Measurements from ENCODE around the gene STK33. TPM values are rescaled to one million over a fixed set of nuclear protein-coding genes. Genes with fewer than 3 reads are reported as not detected.

STK33 gene
- total RNA-seq, 2 donors from 2014 or later, result 7.3 to 14.8 TPM

DNA sequence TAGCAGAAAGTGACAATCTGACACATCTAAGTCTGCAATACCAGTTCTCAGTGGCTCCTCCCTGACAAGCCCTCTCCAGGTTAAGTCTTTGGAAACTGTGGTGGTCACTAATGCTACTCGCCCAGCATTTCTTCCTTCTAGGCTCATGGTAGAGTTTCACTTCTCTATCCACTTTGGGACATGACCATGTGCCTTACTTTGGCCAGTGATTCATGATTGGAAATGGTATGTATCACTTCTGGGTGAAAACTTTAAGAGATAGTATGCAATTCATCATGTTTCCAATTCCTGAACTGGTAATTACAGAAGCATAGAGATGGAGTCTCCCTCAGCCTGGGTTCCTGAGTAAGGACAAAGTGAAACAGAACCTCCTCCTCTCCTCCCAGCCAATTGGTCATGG is 178.8 kb downstream of the STK33 start:
- ATAC-seq (no peak), DNase-seq (no peak)
- WGBS, 2 donors, result 65 to 100% methylated on average over 1 of the region's 1 CpG
- intact Hi-C loops (cut with DNase I), result no loop called here
- Histone ChIP-seq H3K36me3 (replicated peaks in 1 of 2; ENCODE audit: insufficient read depth in 1 of 2, low read depth in 2 of 2) (no peaks in the 10 kb centered on the region), H3K4me3 (no peak overlapping the region), H3K9me3 (no peaks in the 10 kb centered on the region), H3K27ac (no peak overlapping the region), H3K4me1 (no peaks in the 10 kb centered on the region), H3K27me3 (no peaks in the 10 kb centered on the region)
- no peak for TF ChIP-seq POLR2A (IDR thresholded peaks at IDR 0.05)
- TF ChIP-seq, protein P1, sequence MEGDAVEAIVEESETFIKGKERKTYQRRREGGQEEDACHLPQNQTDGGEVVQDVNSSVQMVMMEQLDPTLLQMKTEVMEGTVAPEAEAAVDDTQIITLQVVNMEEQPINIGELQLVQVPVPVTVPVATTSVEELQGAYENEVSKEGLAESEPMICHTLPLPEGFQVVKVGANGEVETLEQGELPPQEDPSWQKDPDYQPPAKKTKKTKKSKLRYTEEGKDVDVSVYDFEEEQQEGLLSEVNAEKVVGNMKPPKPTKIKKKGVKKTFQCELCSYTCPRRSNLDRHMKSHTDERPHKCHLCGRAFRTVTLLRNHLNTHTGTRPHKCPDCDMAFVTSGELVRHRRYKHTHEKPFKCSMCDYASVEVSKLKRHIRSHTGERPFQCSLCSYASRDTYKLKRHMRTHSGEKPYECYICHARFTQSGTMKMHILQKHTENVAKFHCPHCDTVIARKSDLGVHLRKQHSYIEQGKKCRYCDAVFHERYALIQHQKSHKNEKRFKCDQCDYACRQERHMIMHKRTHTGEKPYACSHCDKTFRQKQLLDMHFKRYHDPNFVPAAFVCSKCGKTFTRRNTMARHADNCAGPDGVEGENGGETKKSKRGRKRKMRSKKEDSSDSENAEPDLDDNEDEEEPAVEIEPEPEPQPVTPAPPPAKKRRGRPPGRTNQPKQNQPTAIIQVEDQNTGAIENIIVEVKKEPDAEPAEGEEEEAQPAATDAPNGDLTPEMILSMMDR (IDR thresholded peaks at IDR 0.05), result no peak

DNA sequence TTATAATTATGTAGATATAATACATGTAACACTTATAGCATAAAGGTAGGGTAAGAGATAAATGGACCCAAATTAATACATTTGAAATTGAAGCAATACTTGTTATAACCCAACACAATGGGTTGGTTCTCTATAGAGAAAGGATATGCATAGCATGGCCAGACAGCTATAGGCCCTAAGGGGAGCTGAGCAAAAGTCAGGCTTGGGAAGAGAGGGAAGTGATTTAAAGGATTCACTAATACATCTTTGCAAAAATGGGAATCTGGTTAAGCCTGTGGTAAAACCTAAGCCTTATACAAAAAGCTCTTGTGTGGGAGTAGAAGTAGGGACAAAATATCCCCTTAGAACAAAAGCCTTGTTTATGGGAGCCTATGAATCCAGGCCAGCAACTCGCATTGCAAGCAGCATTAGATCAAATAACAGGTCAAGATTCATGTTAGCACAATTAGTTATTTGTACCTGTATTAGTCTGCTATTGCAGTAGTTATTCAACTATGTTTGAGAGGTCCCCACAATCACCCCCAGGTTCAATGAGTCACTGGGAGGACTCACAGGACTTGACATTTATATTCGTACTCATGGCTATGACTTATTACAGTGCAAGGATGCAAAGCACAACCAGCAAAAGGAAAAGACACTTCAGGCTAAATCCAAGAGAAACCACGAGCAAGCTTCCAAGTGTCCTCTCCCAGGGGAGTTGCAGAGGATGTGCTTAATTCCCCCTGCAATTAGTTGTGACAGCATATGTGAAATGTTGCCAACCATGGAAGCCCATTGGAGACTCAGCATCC is 185.7 kb downstream of the STK33 start:
- intact Hi-C loops (cut with DNase I), result no loop called here
- 69 to 70% methylated on average over 3 of the region's 3 CpGs for WGBS, 2 donors
- no peak for TF ChIP-seq POLR2A (IDR thresholded peaks at IDR 0.05)
- TF ChIP-seq, protein P1 (IDR thresholded peaks at IDR 0.05), result no peak
- DNase-seq (no peak), ATAC-seq (no peak)
- H3K9me3 ChIP-seq, result no peaks in the 10 kb centered on the region
- H3K4me1 ChIP-seq, result no peaks in the 10 kb centered on the region
- H3K4me3 ChIP-seq, result no peak overlapping the region
- H3K36me3 ChIP-seq (replicated peaks in 1 of 2; ENCODE audit: insufficient read depth in 1 of 2, low read depth in 2 of 2), result no peaks in the 10 kb centered on the region
- H3K27me3 ChIP-seq, result no peaks in the 10 kb centered on the region
- H3K27ac ChIP-seq, result no peak overlapping the region

DNA sequence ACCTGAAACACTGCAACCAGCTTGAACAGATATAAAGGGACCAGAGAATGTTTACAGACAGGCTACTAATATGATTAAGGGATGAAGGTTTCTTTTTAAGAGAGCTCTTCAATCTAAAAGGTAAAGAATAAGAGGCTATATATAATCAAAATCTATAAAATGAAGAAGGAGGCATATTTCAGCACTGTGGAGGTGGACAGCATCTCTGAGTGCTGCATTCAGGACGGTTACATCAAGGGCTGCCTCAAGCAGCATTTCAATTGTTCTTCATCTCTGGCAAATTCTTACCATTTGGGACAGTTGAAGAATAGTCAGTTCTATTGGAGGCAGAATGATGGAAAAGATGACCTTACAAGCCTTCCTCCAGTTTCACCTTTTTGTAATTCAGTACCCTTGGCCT is 190.7 kb downstream of the STK33 start:
- H3K4me1 ChIP-seq, result no peaks in the 10 kb centered on the region
- ATAC-seq, result no peak
- H3K27me3 ChIP-seq, result no peaks in the 10 kb centered on the region
- WGBS, 2 donors, result 50 to 73% methylated on average over 1 of the region's 1 CpG
- no peaks in the 10 kb centered on the region for H3K36me3 ChIP-seq (replicated peaks in 1 of 2; ENCODE audit: insufficient read depth in 1 of 2, low read depth in 2 of 2)
- no peak for DNase-seq
- intact Hi-C loops (cut with DNase I), result no loop called here
- no peak overlapping the region for H3K27ac ChIP-seq
- no peaks in the 10 kb centered on the region for H3K9me3 ChIP-seq
- H3K4me3 ChIP-seq, result no peak overlapping the region
- TF ChIP-seq, protein P1 (IDR thresholded peaks at IDR 0.05), result no peak
- TF ChIP-seq POLR2A (IDR thresholded peaks at IDR 0.05), result no peak

DNA sequence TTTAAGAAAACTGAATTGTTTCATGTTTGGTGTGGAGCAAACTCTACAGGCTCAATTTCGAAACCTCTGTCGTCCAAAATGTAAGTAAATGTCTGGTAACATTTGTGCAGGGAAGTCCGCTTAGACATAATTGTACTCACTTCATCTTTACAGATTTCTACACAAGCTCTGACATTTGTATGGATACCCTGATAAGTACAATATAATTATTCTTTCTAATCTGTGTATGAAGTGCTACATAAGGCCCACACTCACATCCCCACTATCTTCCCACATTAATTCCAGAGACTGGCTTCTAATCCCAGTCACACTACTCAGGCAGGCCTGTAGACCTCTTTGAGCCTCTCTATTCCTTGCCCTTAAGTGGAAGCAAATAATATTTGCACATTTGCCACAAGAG is 201.1 kb downstream of the STK33 start:
- H3K4me3 ChIP-seq, result no peak overlapping the region
- DNase-seq (no peak), ATAC-seq (no peak)
- WGBS, 2 donors, result 96 to 98% methylated on average over 3 of the region's 3 CpGs
- H3K27ac ChIP-seq, result no peak overlapping the region
- H3K36me3 ChIP-seq (replicated peaks in 1 of 2; ENCODE audit: insufficient read depth in 1 of 2, low read depth in 2 of 2), result no peaks in the 10 kb centered on the region
- intact Hi-C loops (cut with DNase I), result no loop called here
- no peaks in the 10 kb centered on the region for H3K27me3 ChIP-seq
- peaks cover 7% of the 10 kb centered on the region for H3K4me1 ChIP-seq
- no peak for TF ChIP-seq POLR2A (IDR thresholded peaks at IDR 0.05)
- TF ChIP-seq, protein P1 (IDR thresholded peaks at IDR 0.05), result no peak
- H3K9me3 ChIP-seq, result no peaks in the 10 kb centered on the region

DNA sequence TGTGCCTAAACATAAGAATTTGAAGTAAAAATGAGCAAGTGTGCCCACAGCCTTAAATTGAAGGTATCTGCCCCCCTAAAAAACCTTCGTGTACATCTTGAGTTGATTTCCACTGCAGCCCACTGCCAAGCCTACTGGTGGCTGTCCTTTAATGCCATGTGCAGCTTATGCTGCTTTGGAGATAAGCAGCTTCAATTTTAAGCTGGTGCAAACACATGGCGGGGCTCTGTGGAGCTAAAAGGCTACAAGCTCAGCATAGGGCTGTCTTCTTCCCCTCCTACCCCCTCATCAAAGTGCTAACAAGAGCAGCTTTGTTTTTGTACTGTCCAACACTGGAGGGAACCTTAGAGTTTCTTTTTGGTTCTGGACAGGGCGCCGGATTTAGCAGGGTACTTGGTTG is 201.9 kb downstream of the STK33 start:
- DNase-seq (no peak), ATAC-seq (no peak)
- Histone ChIP-seq H3K27ac (no peak overlapping the region), H3K27me3 (no peaks in the 10 kb centered on the region), H3K9me3 (no peaks in the 10 kb centered on the region), H3K4me3 (no peak overlapping the region), H3K4me1 (peaks cover 7% of the 10 kb centered on the region), H3K36me3 (replicated peaks in 1 of 2; ENCODE audit: insufficient read depth in 1 of 2, low read depth in 2 of 2) (no peaks in the 10 kb centered on the region)
- WGBS, 2 donors, result 82 to 89% methylated on average over 4 of the region's 4 CpGs
- no peak for TF ChIP-seq POLR2A (IDR thresholded peaks at IDR 0.05)
- TF ChIP-seq, protein P1 (IDR thresholded peaks at IDR 0.05), result no peak
- intact Hi-C loops (cut with DNase I), result no loop called here

All from body of pancreas (tissue), 4 donors.